ENCODE results near the gene SNTA1.

DNA sequence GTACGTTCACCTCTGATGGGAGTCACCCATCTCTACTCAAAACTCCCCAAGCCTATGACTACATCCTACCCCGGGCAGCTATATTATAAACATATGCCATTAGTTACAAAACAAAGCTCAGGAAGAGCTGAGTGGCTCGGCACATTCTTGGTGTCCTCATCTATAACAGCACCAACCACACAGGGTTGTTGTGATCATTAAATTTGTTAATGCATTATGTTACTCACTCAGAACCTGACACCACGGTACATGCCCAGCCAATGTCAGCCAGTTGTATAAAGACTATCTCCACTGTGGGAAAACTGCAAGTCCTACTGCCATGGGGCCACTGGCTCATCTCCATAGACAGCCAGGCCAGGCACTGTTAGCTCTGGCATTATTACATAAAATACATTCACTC, 50.0 kb downstream of the SNTA1 start:
- no peak for TF ChIP-seq JUND (IDR thresholded peaks at IDR 0.05)
- TF ChIP-seq ELF1 (IDR thresholded peaks at IDR 0.05): no peak
- no peak for TF ChIP-seq POLR2AphosphoS5 (IDR thresholded peaks at IDR 0.05; ENCODE audit: low read depth, low read length)
- TF ChIP-seq, protein P1, sequence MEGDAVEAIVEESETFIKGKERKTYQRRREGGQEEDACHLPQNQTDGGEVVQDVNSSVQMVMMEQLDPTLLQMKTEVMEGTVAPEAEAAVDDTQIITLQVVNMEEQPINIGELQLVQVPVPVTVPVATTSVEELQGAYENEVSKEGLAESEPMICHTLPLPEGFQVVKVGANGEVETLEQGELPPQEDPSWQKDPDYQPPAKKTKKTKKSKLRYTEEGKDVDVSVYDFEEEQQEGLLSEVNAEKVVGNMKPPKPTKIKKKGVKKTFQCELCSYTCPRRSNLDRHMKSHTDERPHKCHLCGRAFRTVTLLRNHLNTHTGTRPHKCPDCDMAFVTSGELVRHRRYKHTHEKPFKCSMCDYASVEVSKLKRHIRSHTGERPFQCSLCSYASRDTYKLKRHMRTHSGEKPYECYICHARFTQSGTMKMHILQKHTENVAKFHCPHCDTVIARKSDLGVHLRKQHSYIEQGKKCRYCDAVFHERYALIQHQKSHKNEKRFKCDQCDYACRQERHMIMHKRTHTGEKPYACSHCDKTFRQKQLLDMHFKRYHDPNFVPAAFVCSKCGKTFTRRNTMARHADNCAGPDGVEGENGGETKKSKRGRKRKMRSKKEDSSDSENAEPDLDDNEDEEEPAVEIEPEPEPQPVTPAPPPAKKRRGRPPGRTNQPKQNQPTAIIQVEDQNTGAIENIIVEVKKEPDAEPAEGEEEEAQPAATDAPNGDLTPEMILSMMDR (IDR thresholded peaks at IDR 0.05): no peak
- no peak for TF ChIP-seq MEF2A (IDR thresholded peaks at IDR 0.05; ENCODE audit: borderline replicate concordance, low read depth)
- no peak for TF ChIP-seq REST (IDR thresholded peaks at IDR 0.05; ENCODE audit: low read depth, low read length)
- no peak for TF ChIP-seq EZH2phosphoT487 (IDR thresholded peaks at IDR 0.05; ENCODE audit: borderline replicate concordance, low read depth)

All from SK-N-SH (cell line).